AG09319 (cell line): Measurements from ENCODE around the gene SELENOM.
"Not testable (repeated sequence)": the region's sequence is repeated elsewhere in the genome, so short reads cannot be mapped to it uniquely, and the experiment has no call there.

Experiments used
- DNase-seq: peaks from one replicate; pipeline ENCODE4 v3.0.0-alpha.2; 2010; ENCODE audit warnings: low read depth; ENCODE audit errors: extremely low read depth
- CTCF ChIP-seq: IDR thresholded peaks from 2 replicates; pipeline ENCODE4 v1.5.1; 2011; ENCODE audit warnings: low read depth, mild to moderate bottlenecking, inconsistent platforms, low read length, moderate library complexity

The SELENOM gene

GRCh38 chr22:31100762-31101525 lies 6.4 kb downstream of the SELENOM start:
- DNase-seq, result no peak

GRCh38 chr22:31099841-31100761 lies 7.3 kb downstream of the SELENOM start:
- TF ChIP-seq CTCF, result no peak
- DNase-seq, result no peak

More at GRCh38 chr22:31100762-31101525, 6.4 kb downstream of the SELENOM start:
- TF ChIP-seq CTCF, result no peak

GRCh38 chr22:31099386-31099785 lies 8.0 kb downstream of the SELENOM start:
- no peak for TF ChIP-seq CTCF
- no peak for DNase-seq

- TF ChIP-seq CTCF, result no peak
These were observed 8.7 kb downstream of the SELENOM start for GRCh38 chr22:31098632-31099110.

GRCh38 chr22:31097941-31098631 lies 9.3 kb downstream of the SELENOM start:
- no peak for DNase-seq
- no peak for TF ChIP-seq CTCF

More at GRCh38 chr22:31098632-31099110, 8.7 kb downstream of the SELENOM start:
- no peak for DNase-seq

- not testable (repeated sequence) for DNase-seq
These were observed 9.8 kb downstream of the SELENOM start for GRCh38 chr22:31097539-31097938.

GRCh38 chr22:31096657-31097279 lies 10.6 kb downstream of the SELENOM start:
- no peak for TF ChIP-seq CTCF
- DNase-seq, result no peak
